ENCODE data around the gene RAVER1.

The RAVER1 gene

DNA sequence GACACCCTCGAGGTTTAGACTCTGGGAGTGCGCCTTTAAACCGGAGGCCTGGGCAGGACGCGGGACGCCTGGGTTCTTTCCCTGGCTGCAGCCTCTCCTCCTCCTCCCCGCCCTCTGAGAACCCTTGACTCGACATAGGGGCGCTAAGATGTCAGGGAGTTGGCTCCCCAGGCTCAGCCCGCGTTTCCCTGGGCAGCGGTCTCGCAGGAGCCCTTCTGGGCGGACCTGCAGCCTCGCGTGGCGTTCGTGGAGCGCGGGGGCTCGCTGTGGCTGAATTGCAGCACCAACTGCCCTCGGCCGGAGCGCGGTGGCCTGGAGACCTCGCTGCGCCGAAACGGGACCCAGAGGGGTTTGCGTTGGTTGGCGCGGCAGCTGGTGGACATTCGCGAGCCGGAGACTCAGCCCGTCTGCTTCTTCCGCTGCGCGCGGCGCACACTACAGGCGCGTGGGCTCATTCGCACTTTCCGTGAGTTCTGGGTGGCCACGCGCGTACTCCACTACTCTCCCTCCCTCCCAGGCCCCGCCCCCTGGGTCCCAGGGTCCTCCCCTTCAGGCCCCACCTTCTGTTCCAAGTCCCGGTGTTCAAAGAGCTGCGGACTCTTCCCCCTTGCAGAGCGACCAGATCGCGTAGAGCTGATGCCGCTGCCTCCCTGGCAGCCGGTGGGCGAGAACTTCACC, 42.3 kb downstream of the RAVER1 start:
- Histone ChIP-seq H3K9me2 (replicated peaks; ENCODE audit: low read depth, low read length) (no peaks in the 10 kb centered on the region), H3K4me2 (ENCODE audit: low read depth, low read length, poor library complexity, severe bottlenecking) (no peak overlapping the region), H3F3A (ENCODE audit: low read depth) (no peaks in the 10 kb centered on the region), H3K4me1 (ENCODE audit: insufficient read depth, low read length, poor library complexity, severe bottlenecking) (peaks cover 25% of the 10 kb centered on the region), H3K4me3 (ENCODE audit: low read length, poor library complexity, severe bottlenecking) (no peak overlapping the region), H3K79me2 (ENCODE audit: insufficient read depth, low read length) (no peaks in the 10 kb centered on the region), H2AFZ (ENCODE audit: low read length) (no peak overlapping the region), H3K36me3 (ENCODE audit: insufficient read depth, low read length) (no peaks in the 10 kb centered on the region; the same call in 1 of the 2 replicates), H3K9me3 (ENCODE audit: insufficient read depth, low read depth, low read length) (no peaks in the 10 kb centered on the region), H4K20me1 (ENCODE audit: insufficient read depth, low read length, poor library complexity, severe bottlenecking) (no peaks in the 10 kb centered on the region), H3K27me3 (ENCODE audit: insufficient read depth, low read length, poor library complexity, severe bottlenecking) (no peaks in the 10 kb centered on the region), H3K9ac (ENCODE audit: low read depth, low read length, poor library complexity, severe bottlenecking) (no peak overlapping the region)
- TF ChIP-seq, protein P1, sequence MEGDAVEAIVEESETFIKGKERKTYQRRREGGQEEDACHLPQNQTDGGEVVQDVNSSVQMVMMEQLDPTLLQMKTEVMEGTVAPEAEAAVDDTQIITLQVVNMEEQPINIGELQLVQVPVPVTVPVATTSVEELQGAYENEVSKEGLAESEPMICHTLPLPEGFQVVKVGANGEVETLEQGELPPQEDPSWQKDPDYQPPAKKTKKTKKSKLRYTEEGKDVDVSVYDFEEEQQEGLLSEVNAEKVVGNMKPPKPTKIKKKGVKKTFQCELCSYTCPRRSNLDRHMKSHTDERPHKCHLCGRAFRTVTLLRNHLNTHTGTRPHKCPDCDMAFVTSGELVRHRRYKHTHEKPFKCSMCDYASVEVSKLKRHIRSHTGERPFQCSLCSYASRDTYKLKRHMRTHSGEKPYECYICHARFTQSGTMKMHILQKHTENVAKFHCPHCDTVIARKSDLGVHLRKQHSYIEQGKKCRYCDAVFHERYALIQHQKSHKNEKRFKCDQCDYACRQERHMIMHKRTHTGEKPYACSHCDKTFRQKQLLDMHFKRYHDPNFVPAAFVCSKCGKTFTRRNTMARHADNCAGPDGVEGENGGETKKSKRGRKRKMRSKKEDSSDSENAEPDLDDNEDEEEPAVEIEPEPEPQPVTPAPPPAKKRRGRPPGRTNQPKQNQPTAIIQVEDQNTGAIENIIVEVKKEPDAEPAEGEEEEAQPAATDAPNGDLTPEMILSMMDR (conservative IDR thresholded peaks at IDR 0.05; ENCODE audit: low read length) = no peak
- TF ChIP-seq EZH2phosphoT487 (IDR thresholded peaks at IDR 0.05; ENCODE audit: borderline replicate concordance) = no peak

DNA sequence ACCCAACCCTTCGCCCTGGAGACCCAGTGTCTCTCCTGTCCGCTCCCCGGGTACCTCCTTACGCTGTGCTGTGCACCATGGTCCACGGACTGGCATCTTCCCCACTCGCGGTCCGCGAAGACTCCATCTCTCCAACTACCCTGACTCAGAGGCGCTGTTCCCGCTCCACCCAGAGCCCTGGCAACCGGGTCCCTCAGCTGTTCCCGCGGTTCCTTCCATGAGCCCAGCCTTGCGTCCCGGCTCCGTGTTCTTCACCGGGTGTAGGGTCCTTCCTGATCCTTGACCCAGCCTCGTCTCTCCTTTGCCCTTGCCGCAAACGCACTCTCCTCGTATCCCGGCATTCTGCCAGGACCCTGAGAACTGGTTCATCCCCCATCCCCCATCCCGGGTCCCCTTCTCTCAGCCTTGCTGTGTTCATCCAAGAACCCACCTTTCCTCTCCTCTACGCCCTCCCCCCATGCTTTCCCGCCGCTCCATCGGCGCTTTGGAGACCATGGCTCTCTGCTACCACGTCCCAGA, 42.9 kb downstream of the RAVER1 start:
- Histone ChIP-seq H4K20me1 (ENCODE audit: insufficient read depth, low read length, poor library complexity, severe bottlenecking) (no peaks in the 10 kb centered on the region), H3K9me2 (replicated peaks; ENCODE audit: low read depth, low read length) (no peaks in the 10 kb centered on the region), H2AFZ (ENCODE audit: low read length) (no peak overlapping the region), H3K36me3 (ENCODE audit: insufficient read depth, low read length) (peaks cover 3% of the 10 kb centered on the region; the same call in 1 of the 2 replicates), H3K9me3 (ENCODE audit: insufficient read depth, low read depth, low read length) (no peaks in the 10 kb centered on the region), H3F3A (ENCODE audit: low read depth) (no peaks in the 10 kb centered on the region), H3K79me2 (ENCODE audit: insufficient read depth, low read length) (no peaks in the 10 kb centered on the region), H3K4me1 (ENCODE audit: insufficient read depth, low read length, poor library complexity, severe bottlenecking) (peaks cover 29% of the 10 kb centered on the region), H3K4me3 (ENCODE audit: low read length, poor library complexity, severe bottlenecking) (no peak overlapping the region), H3K4me2 (ENCODE audit: low read depth, low read length, poor library complexity, severe bottlenecking) (peak overlapping the region; percentile 83), H3K9ac (ENCODE audit: low read depth, low read length, poor library complexity, severe bottlenecking) (no peak overlapping the region), H3K27me3 (ENCODE audit: insufficient read depth, low read length, poor library complexity, severe bottlenecking) (no peaks in the 10 kb centered on the region)
- no peak for TF ChIP-seq EZH2phosphoT487 (IDR thresholded peaks at IDR 0.05; ENCODE audit: borderline replicate concordance)

DNA sequence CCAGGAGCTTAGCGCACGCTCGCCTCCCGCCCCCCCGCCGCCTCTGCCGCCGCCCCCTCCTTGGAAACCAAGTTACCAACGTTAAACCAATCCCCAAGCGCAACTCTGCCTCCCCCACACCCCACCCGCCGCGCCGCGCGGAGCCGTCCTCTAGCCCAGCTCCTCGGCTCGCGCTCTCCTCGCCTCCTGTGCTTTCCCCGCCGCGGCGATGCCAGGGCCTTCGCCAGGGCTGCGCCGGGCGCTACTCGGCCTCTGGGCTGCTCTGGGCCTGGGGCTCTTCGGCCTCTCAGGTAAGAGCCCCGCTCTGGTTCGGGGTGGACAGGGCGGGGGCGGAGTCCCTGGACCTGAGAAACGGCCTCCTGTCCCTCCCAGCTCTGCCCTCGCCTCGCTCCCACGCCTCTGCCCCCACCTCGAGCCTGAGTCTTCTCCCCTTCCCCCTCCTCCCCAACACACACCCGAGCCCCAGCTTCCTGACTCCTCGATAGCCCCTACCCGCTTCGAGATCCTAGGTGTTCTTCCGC, 43.4 kb downstream of the RAVER1 start, which contains the start of gene ICAM5:
Gene ICAM5 (plus strand): TSS at position 117 of the 521 bp plus-strand sequence. CDS start 92 bp downstream, at position 209.
- Histone ChIP-seq H3K9me3 (ENCODE audit: insufficient read depth, low read depth, low read length) (no peaks in the 10 kb centered on the region), H3K27me3 (ENCODE audit: insufficient read depth, low read length, poor library complexity, severe bottlenecking) (no peaks in the 10 kb centered on the region), H3K9ac (ENCODE audit: low read depth, low read length, poor library complexity, severe bottlenecking) (peak within 1 kb of the TSS; percentile 54), H3K4me2 (ENCODE audit: low read depth, low read length, poor library complexity, severe bottlenecking) (peak within 1 kb of the TSS; percentile 83), H3K4me3 (ENCODE audit: low read length, poor library complexity, severe bottlenecking) (peak within 1 kb of the TSS; percentile 74), H3K36me3 (ENCODE audit: insufficient read depth, low read length) (peaks cover 8% of the 10 kb centered on the region; the same call in 1 of the 2 replicates), H3K79me2 (ENCODE audit: insufficient read depth, low read length) (no peaks in the 10 kb centered on the region), H4K20me1 (ENCODE audit: insufficient read depth, low read length, poor library complexity, severe bottlenecking) (no peaks in the 10 kb centered on the region), H3K4me1 (ENCODE audit: insufficient read depth, low read length, poor library complexity, severe bottlenecking) (peaks cover 29% of the 10 kb centered on the region), H3F3A (ENCODE audit: low read depth) (no peaks in the 10 kb centered on the region), H2AFZ (ENCODE audit: low read length) (peak within 1 kb of the TSS; percentile 86), H3K9me2 (replicated peaks; ENCODE audit: low read depth, low read length) (no peaks in the 10 kb centered on the region)
- TF ChIP-seq, protein P1 (conservative IDR thresholded peaks at IDR 0.05; ENCODE audit: low read length) = no peak
- no peak for TF ChIP-seq EZH2phosphoT487 (IDR thresholded peaks at IDR 0.05; ENCODE audit: borderline replicate concordance)

Measured in Loucy (cell line).